HepG2 (cell line): ENCODE measurements around the gene FUT4. TPM values are rescaled to one million over a fixed set of nuclear protein-coding genes. Genes with fewer than 3 reads are reported as not detected.
"Not testable (repeated sequence)": the region's sequence is repeated elsewhere in the genome, so short reads cannot be mapped to it uniquely, and the experiment has no call there.

Source experiments
- ATAC-seq: fragments of 200-7000 bp; cut with Tn5 transposase; 3 replicates; pipeline ENCODE4 v1.9.1; 2020; ENCODE audit warnings: mild to moderate bottlenecking, moderate library complexity
- BruUV-seq: library from RNA; stranded (reverse); fragments of 400-500 nt; replicated peaks from 2 replicates; lab custom pipeline; 2021; lab: Mats Ljungman, UMichigan
- CTCF ChIA-PET: fragments of 300-600 bp; formaldehyde crosslinking; extraction: SDS; loops from one replicate; lab custom pipeline; 2021; ENCODE audit warnings: low total read pairs, inconsistent platforms, low intra/inter-chr PET ratio; lab: Yijun Ruan, JAX
- POLR2A ChIA-PET: fragments of 350-600 bp; sonication (Branson Sonifier 250); formaldehyde crosslinking; loops from one replicate; lab custom pipeline; 2020; ENCODE audit warnings: antibody characterized with exemption, inconsistent platforms; lab: Yijun Ruan, JAX
- DNase-seq: peaks from one replicate; pipeline ENCODE4 v3.0.0-alpha.2; 2015; ENCODE audit warnings: low spot score
- FAIRE-seq: peaks from 3 replicates; lab custom pipeline; 2011; peaks lifted over from hg19 to GRCh38; lab: Jason Lieb, UNC
- H2AFZ ChIP-seq: one replicate; pipeline ENCODE4 v1.6.1; 2011; ENCODE audit warnings: low read length, inconsistent platforms
- H3K27ac ChIP-seq: fragments of 300-600 bp; 3 replicates; pipeline ENCODE4 v1.8.0; 2011; ENCODE audit warnings: mixed run types, mild to moderate bottlenecking, mixed read lengths, low read length, inconsistent platforms; ENCODE audit not compliant: insufficient read depth; ENCODE audit errors: extremely low read length
- H3K27me3 ChIP-seq, 2 experiments: fragments of 200-600 bp in 1 of 2; 2 replicates in 1 of 2; 3 replicates in 1 of 2; pipeline versions ENCODE4 v1.6.0 to v1.8.0; 2011; ENCODE audit warnings: low read length in 2 of 2, mild to moderate bottlenecking in 2 of 2, moderate library complexity in 2 of 2, inconsistent platforms in 1 of 2; ENCODE audit not compliant: insufficient read depth in 2 of 2, control insufficient read depth in 1 of 2
- H3K36me3 ChIP-seq, 2 experiments: fragments of 200-600 bp in 1 of 2; replicated peaks in 1 of 2; 2 replicates in 1 of 2; 3 replicates in 1 of 2; pipeline versions ENCODE4 v1.5.1 to v1.8.0; 2011; ENCODE audit warnings: low read length in 2 of 2, inconsistent platforms in 1 of 2; ENCODE audit not compliant: insufficient read depth in 2 of 2, control insufficient read depth in 1 of 2
- H3K4me1 ChIP-seq: 2 replicates; pipeline ENCODE4 v1.5.1; 2012; ENCODE audit warnings: low read length, inconsistent platforms; ENCODE audit not compliant: insufficient read depth
- H3K4me2 ChIP-seq: 2 replicates; pipeline ENCODE4 v1.6.0; 2011; ENCODE audit warnings: low read depth, low read length, inconsistent platforms
- H3K4me3 ChIP-seq, 3 experiments: fragments of 200-600 bp in 1 of 3; sonication (generic), shearing (Covaris generic) in 1 of 3; replicated peaks in 1 of 3; 2 replicates each; pipeline ENCODE4 v1.5.1; 2011 to 2016; ENCODE audit warnings: low read length in 3 of 3, inconsistent platforms in 2 of 3, low read depth in 2 of 3, mild to moderate bottlenecking in 2 of 3, control low read depth in 1 of 3, mixed read lengths in 1 of 3; ENCODE audit not compliant: insufficient read depth in 1 of 3
- H3K79me2 ChIP-seq: one replicate; pipeline ENCODE4 v1.6.1; 2011; ENCODE audit warnings: low read length, inconsistent platforms; ENCODE audit not compliant: insufficient read depth
- H3K9ac ChIP-seq: 2 replicates; pipeline ENCODE4 v1.6.0; 2011; ENCODE audit warnings: mild to moderate bottlenecking, low read depth, low read length, inconsistent platforms; ENCODE audit not compliant: insufficient read depth
- H3K9me3 ChIP-seq: 2 replicates; pipeline ENCODE4 v1.5.1; 2012; ENCODE audit warnings: mild to moderate bottlenecking, low read length
- H4K20me1 ChIP-seq: 2 replicates; pipeline ENCODE4 v1.6.0; 2011; ENCODE audit warnings: inconsistent platforms, mild to moderate bottlenecking, low read length, moderate library complexity; ENCODE audit not compliant: insufficient read depth
- FOSL1 ChIP-seq: sonication (generic); formaldehyde crosslinking; IDR thresholded peaks from 2 replicates; pipeline ENCODE4 v1.9.0; 2021; ENCODE audit warnings: missing genetic modification reagents, borderline replicate concordance
- FOSL2 ChIP-seq: sonication (generic); formaldehyde crosslinking; IDR thresholded peaks from 2 replicates; pipeline ENCODE4 v1.4.0; 2020; ENCODE audit warnings: missing genetic modification reagents
- HNF4A ChIP-seq: sonication (generic); formaldehyde crosslinking; IDR thresholded peaks from 2 replicates; pipeline ENCODE4 v1.4.0; 2020; ENCODE audit warnings: missing genetic modification reagents
- POGZ ChIP-seq: sonication (generic); formaldehyde crosslinking; IDR thresholded peaks from 2 replicates; pipeline ENCODE4 v1.4.0; 2020; ENCODE audit warnings: mild to moderate bottlenecking, missing genetic modification reagents
- RARA ChIP-seq: IDR thresholded peaks from 2 replicates; pipeline ENCODE4 v1.6.1; 2016; ENCODE audit warnings: missing genetic modification reagents, missing compliant biosample characterization
- SALL1 ChIP-seq: sonication (generic); formaldehyde crosslinking; IDR thresholded peaks from 2 replicates; pipeline ENCODE4 v1.8.0; 2022; ENCODE audit warnings: mild to moderate bottlenecking, missing genetic modification reagents
- WGBS: methylation state at CpG from one replicate; pipeline ENCODE4 v1.1.6; 2017; ENCODE audit warnings: low lambda C conversion rate; 5-methylcytosine and 5-hydroxymethylcytosine counted together
- in situ Hi-C: cut with HindIII; loops from 2 replicates; pipeline ENCODE4 v1.10.0; 2017; ENCODE audit warnings: low pct_unique_long_range_greater_than_20kb; ENCODE audit not compliant: extremely low pct_ligation_motif_present
- intact Hi-C: fragments of 100-400 bp; cut with micrococcal nuclease; formaldehyde crosslinking; loops from one replicate; pipeline ENCODE4 v1.10.0; 2022; ENCODE audit not compliant: unreplicated experiment
- polyA plus RNA-seq, 8 experiments: library from polyadenylated mRNA; depleted of rRNA in 3 of 8; stranded (reverse) in 7 of 8; unstranded in 1 of 8; fragments of >200 nt; fragmentation: Illumina TruSeq in 4 of 8; extraction: Trizol in 4 of 8; gene quantifications; 2 replicates each; pipeline versions ENCODE4 v1.2.1 to v1.2.3, GENCODE V29; 2011 to 2016; ENCODE audit warnings: low read depth in 4 of 8, missing spikeins in 1 of 8, mixed read lengths in 1 of 8; ENCODE audit not compliant: insufficient read depth in 1 of 8
- total RNA-seq, 5 experiments: library from RNA; depleted of rRNA; stranded (reverse); fragments of >200 nt; fragmentation: Illumina TruSeq; extraction: Trizol; gene quantifications; 2 replicates each; pipeline ENCODE4 v1.2.3, GENCODE V29; 2016; ENCODE audit warnings: low read depth in 1 of 5
- TF ChIP-seq, protein P1 (sequence below): sonication (generic); formaldehyde crosslinking; IDR thresholded peaks from 2 replicates; pipeline ENCODE4 v1.4.0; 2020; ENCODE audit warnings: missing genetic modification reagents, mild to moderate bottlenecking, borderline replicate concordance
- TF ChIP-seq, protein P2 (sequence below): sonication (generic); formaldehyde crosslinking; IDR thresholded peaks from 2 replicates; pipeline ENCODE4 v1.5.1; 2020; ENCODE audit warnings: mild to moderate bottlenecking, missing genetic modification reagents, borderline replicate concordance
- TF ChIP-seq, protein P3 (sequence below): IDR thresholded peaks from 2 replicates; pipeline ENCODE4 v1.4.0; 2020; ENCODE audit warnings: mild to moderate bottlenecking, missing genetic modification reagents

FUT4 gene
- total and polyA plus RNA-seq, 2 of the 13 experiments (the other 11 are each of a cell fraction or from before 2014, with no cell fraction given), result 0.28 to 0.60 TPM

DNA sequence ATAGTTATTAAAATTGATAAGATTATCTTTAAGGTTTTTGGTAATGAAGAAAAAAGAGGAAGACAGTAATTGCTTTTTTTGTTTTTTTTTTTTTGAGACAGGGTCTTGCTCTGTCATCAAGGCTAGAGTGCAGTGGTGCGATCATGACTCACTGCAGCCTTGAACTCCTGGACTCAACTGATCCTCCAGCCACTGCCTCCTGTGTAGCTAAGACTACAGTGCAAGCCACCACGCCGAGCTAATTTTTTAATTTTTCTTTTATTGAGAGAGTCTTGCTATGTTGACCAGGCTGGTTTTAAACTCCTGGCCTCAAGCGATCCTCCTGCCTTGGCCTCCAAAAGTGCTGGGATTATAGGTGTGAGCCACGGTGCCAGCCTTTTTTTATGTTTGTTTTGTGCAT is 37.2 kb upstream of the FUT4 start:
- H3K36me3 ChIP-seq, BruUV-seq, CTCF ChIA-PET, H3K9me3 ChIP-seq, intact Hi-C loops, H3K9ac ChIP-seq, H3K79me2 ChIP-seq, H4K20me1 ChIP-seq, FAIRE-seq, H2AFZ ChIP-seq, H3K27me3 ChIP-seq, H3K27ac ChIP-seq, H3K4me3 ChIP-seq: not testable (repeated sequence)
- POLR2A ChIA-PET, result interaction anchor here (0.7 kb wide), 1 partner anchor 765 kb away, joined by 3 read pairs; the partner anchor contains the start of gene C11orf54
- ATAC-seq (peak; percentile 81), DNase-seq (peak; percentile 43)
- Histone ChIP-seq H3K4me2 (peak overlapping the region; percentile 23; the same call in 1 of the 2 replicates), H3K4me1 (peaks cover 13% of the 10 kb centered on the region)
- WGBS, result 30% methylated on average over 5 of the region's 5 CpGs
- in situ Hi-C loops, result loop anchor here (10.0 kb wide), 2 partner anchors 332 to 592 kb away; no protein-coding TSS in a partner anchor
- 0 out of 2 replicates have a peak, but pooled peaks have one; percentile 29 for TF ChIP-seq POGZ
- TF ChIP-seq, protein P1, sequence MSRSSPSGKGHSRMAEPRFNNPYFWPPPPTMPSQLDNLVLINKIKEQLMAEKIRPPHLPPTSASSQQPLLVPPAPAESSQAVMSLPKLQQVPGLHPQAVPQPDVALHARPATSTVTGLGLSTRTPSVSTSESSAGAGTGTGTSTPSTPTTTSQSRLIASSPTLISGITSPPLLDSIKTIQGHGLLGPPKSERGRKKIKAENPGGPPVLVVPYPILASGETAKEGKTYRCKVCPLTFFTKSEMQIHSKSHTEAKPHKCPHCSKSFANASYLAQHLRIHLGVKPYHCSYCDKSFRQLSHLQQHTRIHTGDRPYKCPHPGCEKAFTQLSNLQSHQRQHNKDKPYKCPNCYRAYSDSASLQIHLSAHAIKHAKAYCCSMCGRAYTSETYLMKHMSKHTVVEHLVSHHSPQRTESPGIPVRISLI, result peak; percentile 21; the same call in 1 of the 2 replicates
- TF ChIP-seq, protein P2, sequence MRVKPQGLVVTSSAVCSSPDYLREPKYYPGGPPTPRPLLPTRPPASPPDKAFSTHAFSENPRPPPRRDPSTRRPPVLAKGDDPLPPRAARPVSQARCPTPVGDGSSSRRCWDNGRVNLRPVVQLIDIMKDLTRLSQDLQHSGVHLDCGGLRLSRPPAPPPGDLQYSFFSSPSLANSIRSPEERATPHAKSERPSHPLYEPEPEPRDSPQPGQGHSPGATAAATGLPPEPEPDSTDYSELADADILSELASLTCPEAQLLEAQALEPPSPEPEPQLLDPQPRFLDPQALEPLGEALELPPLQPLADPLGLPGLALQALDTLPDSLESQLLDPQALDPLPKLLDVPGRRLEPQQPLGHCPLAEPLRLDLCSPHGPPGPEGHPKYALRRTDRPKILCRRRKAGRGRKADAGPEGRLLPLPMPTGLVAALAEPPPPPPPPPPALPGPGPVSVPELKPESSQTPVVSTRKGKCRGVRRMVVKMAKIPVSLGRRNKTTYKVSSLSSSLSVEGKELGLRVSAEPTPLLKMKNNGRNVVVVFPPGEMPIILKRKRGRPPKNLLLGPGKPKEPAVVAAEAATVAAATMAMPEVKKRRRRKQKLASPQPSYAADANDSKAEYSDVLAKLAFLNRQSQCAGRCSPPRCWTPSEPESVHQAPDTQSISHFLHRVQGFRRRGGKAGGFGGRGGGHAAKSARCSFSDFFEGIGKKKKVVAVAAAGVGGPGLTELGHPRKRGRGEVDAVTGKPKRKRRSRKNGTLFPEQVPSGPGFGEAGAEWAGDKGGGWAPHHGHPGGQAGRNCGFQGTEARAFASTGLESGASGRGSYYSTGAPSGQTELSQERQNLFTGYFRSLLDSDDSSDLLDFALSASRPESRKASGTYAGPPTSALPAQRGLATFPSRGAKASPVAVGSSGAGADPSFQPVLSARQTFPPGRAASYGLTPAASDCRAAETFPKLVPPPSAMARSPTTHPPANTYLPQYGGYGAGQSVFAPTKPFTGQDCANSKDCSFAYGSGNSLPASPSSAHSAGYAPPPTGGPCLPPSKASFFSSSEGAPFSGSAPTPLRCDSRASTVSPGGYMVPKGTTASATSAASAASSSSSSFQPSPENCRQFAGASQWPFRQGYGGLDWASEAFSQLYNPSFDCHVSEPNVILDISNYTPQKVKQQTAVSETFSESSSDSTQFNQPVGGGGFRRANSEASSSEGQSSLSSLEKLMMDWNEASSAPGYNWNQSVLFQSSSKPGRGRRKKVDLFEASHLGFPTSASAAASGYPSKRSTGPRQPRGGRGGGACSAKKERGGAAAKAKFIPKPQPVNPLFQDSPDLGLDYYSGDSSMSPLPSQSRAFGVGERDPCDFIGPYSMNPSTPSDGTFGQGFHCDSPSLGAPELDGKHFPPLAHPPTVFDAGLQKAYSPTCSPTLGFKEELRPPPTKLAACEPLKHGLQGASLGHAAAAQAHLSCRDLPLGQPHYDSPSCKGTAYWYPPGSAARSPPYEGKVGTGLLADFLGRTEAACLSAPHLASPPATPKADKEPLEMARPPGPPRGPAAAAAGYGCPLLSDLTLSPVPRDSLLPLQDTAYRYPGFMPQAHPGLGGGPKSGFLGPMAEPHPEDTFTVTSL (CRISPR knock-in tag), result peak; percentile 40; the same call in 1 of the 2 replicates
- peak; percentile 54; the same call in 1 of the 2 replicates for TF ChIP-seq FOSL1 (CRISPR knock-in tag)
- peak; percentile 90 for TF ChIP-seq FOSL2
- TF ChIP-seq, protein P3, sequence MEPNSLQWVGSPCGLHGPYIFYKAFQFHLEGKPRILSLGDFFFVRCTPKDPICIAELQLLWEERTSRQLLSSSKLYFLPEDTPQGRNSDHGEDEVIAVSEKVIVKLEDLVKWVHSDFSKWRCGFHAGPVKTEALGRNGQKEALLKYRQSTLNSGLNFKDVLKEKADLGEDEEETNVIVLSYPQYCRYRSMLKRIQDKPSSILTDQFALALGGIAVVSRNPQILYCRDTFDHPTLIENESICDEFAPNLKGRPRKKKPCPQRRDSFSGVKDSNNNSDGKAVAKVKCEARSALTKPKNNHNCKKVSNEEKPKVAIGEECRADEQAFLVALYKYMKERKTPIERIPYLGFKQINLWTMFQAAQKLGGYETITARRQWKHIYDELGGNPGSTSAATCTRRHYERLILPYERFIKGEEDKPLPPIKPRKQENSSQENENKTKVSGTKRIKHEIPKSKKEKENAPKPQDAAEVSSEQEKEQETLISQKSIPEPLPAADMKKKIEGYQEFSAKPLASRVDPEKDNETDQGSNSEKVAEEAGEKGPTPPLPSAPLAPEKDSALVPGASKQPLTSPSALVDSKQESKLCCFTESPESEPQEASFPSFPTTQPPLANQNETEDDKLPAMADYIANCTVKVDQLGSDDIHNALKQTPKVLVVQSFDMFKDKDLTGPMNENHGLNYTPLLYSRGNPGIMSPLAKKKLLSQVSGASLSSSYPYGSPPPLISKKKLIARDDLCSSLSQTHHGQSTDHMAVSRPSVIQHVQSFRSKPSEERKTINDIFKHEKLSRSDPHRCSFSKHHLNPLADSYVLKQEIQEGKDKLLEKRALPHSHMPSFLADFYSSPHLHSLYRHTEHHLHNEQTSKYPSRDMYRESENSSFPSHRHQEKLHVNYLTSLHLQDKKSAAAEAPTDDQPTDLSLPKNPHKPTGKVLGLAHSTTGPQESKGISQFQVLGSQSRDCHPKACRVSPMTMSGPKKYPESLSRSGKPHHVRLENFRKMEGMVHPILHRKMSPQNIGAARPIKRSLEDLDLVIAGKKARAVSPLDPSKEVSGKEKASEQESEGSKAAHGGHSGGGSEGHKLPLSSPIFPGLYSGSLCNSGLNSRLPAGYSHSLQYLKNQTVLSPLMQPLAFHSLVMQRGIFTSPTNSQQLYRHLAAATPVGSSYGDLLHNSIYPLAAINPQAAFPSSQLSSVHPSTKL, result 0 out of 2 replicates have a peak, but pooled peaks have one; percentile 17
- TF ChIP-seq RARA, result peak; percentile 22; the same call in 1 of the 2 replicates
- 0 out of 2 replicates have a peak, but pooled peaks have one; percentile 19 for TF ChIP-seq SALL1 (CRISPR knock-in tag)
- peak; percentile 56 for TF ChIP-seq HNF4A (CRISPR knock-in tag)
